B cell (primary cell): ENCODE measurements around the gene NOS1AP. TPM values are rescaled to one million over a fixed set of nuclear protein-coding genes. Genes with fewer than 3 reads are reported as not detected.

Experiments
- ATAC-seq: fragments of 200-7000 bp; cut with Tn5 transposase; one replicate; pipeline ENCODE4 v1.10.0; 2021; ENCODE audit warnings: low read depth, mild to moderate bottlenecking, moderate number of reproducible peaks, moderate library complexity
- CTCF ChIA-PET: fragments of 350-600 bp; sonication (Branson Sonifier 250); formaldehyde crosslinking; loops from one replicate; lab custom pipeline; 2021; ENCODE audit warnings: antibody characterized with exemption, inconsistent platforms; lab: Charles Lee
- POLR2A ChIA-PET: fragments of 350-600 bp; sonication (Branson Sonifier 250); formaldehyde crosslinking; loops from one replicate; lab custom pipeline; 2021; ENCODE audit warnings: antibody characterized with exemption; lab: Charles Lee
- DNase-seq: peaks from one replicate; pipeline ENCODE4 v3.0.0; 2013
- H2AFZ ChIP-seq: 2 replicates; pipeline ENCODE4 v1.6.1; 2012; ENCODE audit warnings: mild to moderate bottlenecking, low read depth, low read length; ENCODE audit not compliant: insufficient read depth, poor library complexity, severe bottlenecking
- H3K27ac ChIP-seq, 2 donors: 1 replicate in 1 of 2; 2 replicates in 1 of 2; pipeline ENCODE4 v1.5.1; 2012 to 2013; ENCODE audit warnings: low read length in 2 of 2, mild to moderate bottlenecking in 2 of 2, moderate library complexity in 1 of 2
- H3K27me3 ChIP-seq, 4 experiments: fragments of 200-600 bp in 1 of 4; sonication (generic) in 1 of 4; replicated peaks in 1 of 4; 1 replicate in 2 of 4; 2 replicates in 2 of 4; pipeline versions ENCODE4 v1.6.1 to v1.7.0; 2013 to 2016; ENCODE audit warnings: low read length in 3 of 4, mild to moderate bottlenecking in 2 of 4, mixed read lengths in 1 of 4, moderate library complexity in 1 of 4; ENCODE audit not compliant: insufficient read depth in 4 of 4, control insufficient read depth in 3 of 4; ENCODE audit errors: control extremely low read depth in 1 of 4
- H3K36me3 ChIP-seq, 2 experiments: replicated peaks in 1 of 2; 1 replicate in 1 of 2; 2 replicates in 1 of 2; pipeline versions ENCODE4 v1.6.1 to v1.7.1; 2013; ENCODE audit warnings: low read length in 1 of 2; ENCODE audit not compliant: insufficient read depth in 2 of 2, control insufficient read depth in 1 of 2; ENCODE audit errors: control extremely low read depth in 1 of 2, extremely low read depth in 1 of 2
- H3K4me1 ChIP-seq, 2 donors: fragments of 200-600 bp in 1 of 2; sonication (generic) in 1 of 2; 1 replicate in 1 of 2; 2 replicates in 1 of 2; pipeline versions ENCODE4 v1.5.1 to v1.6.1; 2013 to 2017; ENCODE audit warnings: low read length in 2 of 2; ENCODE audit not compliant: control insufficient read depth in 2 of 2, insufficient read depth in 2 of 2
- H3K4me2 ChIP-seq: replicated peaks from 2 replicates; pipeline ENCODE3; 2012; ENCODE audit warnings: mild to moderate bottlenecking, low read depth, low read length; ENCODE audit not compliant: poor library complexity, severe bottlenecking
- H3K4me3 ChIP-seq, 5 experiments: fragments of 200-600 bp in 1 of 5; sonication (generic) in 1 of 5; 1 replicate in 3 of 5; 2 replicates in 2 of 5; pipeline versions ENCODE4 v1.5.1 to v1.7.0; 2011 to 2016; ENCODE audit warnings: low read length in 4 of 5, mild to moderate bottlenecking in 4 of 5, low read depth in 2 of 5, control low read depth in 1 of 5, moderate library complexity in 1 of 5; ENCODE audit not compliant: insufficient read depth in 1 of 5; ENCODE audit errors: control extremely low read depth in 1 of 5, extremely low read depth in 1 of 5
- H3K79me2 ChIP-seq: fragments of 200-600 bp; sonication (generic); one replicate; pipeline ENCODE4 v1.6.0; 2016; ENCODE audit warnings: low read length; ENCODE audit not compliant: control insufficient read depth, insufficient read depth
- H3K9ac ChIP-seq: fragments of 200-600 bp; sonication (generic); 2 replicates; pipeline ENCODE4 v1.6.1; 2017; ENCODE audit warnings: mild to moderate bottlenecking, low read length, moderate library complexity
- H3K9me3 ChIP-seq, 3 donors: one replicate each; pipeline versions ENCODE4 v1.6.1 to v1.7.1; 2013; ENCODE audit warnings: low read length in 2 of 3; ENCODE audit not compliant: control insufficient read depth in 2 of 3, insufficient read depth in 1 of 3; ENCODE audit errors: control extremely low read depth in 1 of 3
- H4K20me1 ChIP-seq: 2 replicates; pipeline ENCODE4 v1.6.0; 2012; ENCODE audit warnings: mild to moderate bottlenecking, low read length; ENCODE audit not compliant: insufficient read depth, control insufficient read depth, poor library complexity, severe bottlenecking
- H3K27ac Mint-ChIP-seq: one replicate; pipeline ENCODE4 v1.8.0; 2021; ENCODE audit warnings: mixed read lengths
- H3K27me3 Mint-ChIP-seq: one replicate; pipeline ENCODE4 v1.8.0; 2021; ENCODE audit warnings: mixed read lengths
- H3K4me1 Mint-ChIP-seq: one replicate; pipeline ENCODE4 v1.8.0; 2021; ENCODE audit warnings: mixed read lengths
- H3K4me3 Mint-ChIP-seq: one replicate; pipeline ENCODE4 v1.8.0; 2021; ENCODE audit warnings: mixed read lengths
- H3K9me3 Mint-ChIP-seq: one replicate; pipeline ENCODE4 v1.8.0; 2022; ENCODE audit warnings: mixed read lengths; ENCODE audit not compliant: insufficient read depth
- EZH2 ChIP-seq: IDR thresholded peaks from 2 replicates; pipeline ENCODE4 v1.6.1; 2012; ENCODE audit warnings: borderline replicate concordance, low read depth, mild to moderate bottlenecking, moderate library complexity, low read length; ENCODE audit not compliant: insufficient read depth, poor library complexity, severe bottlenecking
- WGBS: methylation state at CpG from one replicate; pipeline ENCODE4 v1.1.5; 2013; ENCODE audit warnings: missing lambda C conversion rate; ENCODE audit not compliant: insufficient coverage; 5-methylcytosine and 5-hydroxymethylcytosine counted together
- intact Hi-C: fragments of 100-400 bp; cut with micrococcal nuclease; formaldehyde crosslinking; loops from one replicate; pipeline ENCODE4 v1.10.0; 2022
- polyA plus RNA-seq: library from polyadenylated mRNA; depleted of rRNA; stranded (reverse); fragments of >200 nt; gene quantifications from 2 replicates; pipeline ENCODE4 v1.2.3, GENCODE V29; 2012
- total RNA-seq, 2 donors: library from RNA; stranded (reverse); fragments of 120-200 nt in 1 of 2; gene quantifications; 1 replicate in 1 of 2; 2 replicates in 1 of 2; pipeline versions ENCODE4 v1.2.3 to v1.2.4, GENCODE V29; 2013 to 2022
- TF ChIP-seq, protein P1 (sequence below): fragments of 200-600 bp; IDR thresholded peaks from one replicate; pipeline ENCODE4 v1.8.0; 2022; ENCODE audit warnings: antibody characterized with exemption, mild to moderate bottlenecking

The NOS1AP gene
- total and polyA plus RNA-seq, 2 donors (not counting 1 experiment from before 2014, with no cell fraction given) = 0.32 TPM; not detected in 1

DNA sequence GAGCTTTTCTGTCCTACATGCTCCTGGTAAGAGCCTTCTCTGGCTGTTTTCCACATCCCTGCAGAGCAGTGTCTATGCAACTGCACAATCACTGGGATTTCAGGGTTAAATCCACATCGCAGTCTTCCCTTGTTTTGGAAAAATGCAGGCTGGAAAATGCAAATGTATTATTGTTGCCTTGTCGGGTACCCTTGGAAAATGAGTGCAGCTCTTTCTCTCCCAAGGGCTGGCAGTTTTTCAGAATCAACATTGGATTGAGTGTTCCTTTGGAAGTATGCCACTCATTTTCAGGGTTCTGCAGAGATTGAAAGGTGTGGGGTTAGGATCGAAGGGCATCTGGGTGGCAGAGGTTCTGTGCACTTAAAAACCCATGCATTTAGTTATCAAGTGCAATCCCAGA, 3.2 kb downstream of the NOS1AP start:
- peaks cover 0 to 48% (median 34%) of the 10 kb centered on the region in 4 experiments for H3K27me3 ChIP-seq
- H4K20me1 ChIP-seq = no peaks in the 10 kb centered on the region
- H3K4me3 ChIP-seq = no peak overlapping the region
- no peak overlapping the region for H2AFZ ChIP-seq
- CTCF ChIA-PET = no interaction called here
- POLR2A ChIA-PET = no interaction called here
- DNase-seq = no peak
- no peaks in the 10 kb centered on the region for H3K9me3 Mint-ChIP-seq
- peaks cover 13% of the 10 kb centered on the region in 2 donors for H3K4me1 ChIP-seq
- H3K79me2 ChIP-seq = no peaks in the 10 kb centered on the region
- H3K36me3 ChIP-seq = no peaks in the 10 kb centered on the region
- WGBS = 96% methylated on average over 2 of the region's 3 CpGs
- no peak for ATAC-seq
- no peak overlapping the region for H3K27ac ChIP-seq
- intact Hi-C loops = no loop called here
- H3K4me3 Mint-ChIP-seq = no peak overlapping the region
- no peaks in the 10 kb centered on the region for H3K9me3 ChIP-seq
- H3K4me1 Mint-ChIP-seq = peaks cover 11% of the 10 kb centered on the region
- no peak overlapping the region for H3K9ac ChIP-seq
- H3K27ac Mint-ChIP-seq = no peak overlapping the region
- TF ChIP-seq, protein P1, sequence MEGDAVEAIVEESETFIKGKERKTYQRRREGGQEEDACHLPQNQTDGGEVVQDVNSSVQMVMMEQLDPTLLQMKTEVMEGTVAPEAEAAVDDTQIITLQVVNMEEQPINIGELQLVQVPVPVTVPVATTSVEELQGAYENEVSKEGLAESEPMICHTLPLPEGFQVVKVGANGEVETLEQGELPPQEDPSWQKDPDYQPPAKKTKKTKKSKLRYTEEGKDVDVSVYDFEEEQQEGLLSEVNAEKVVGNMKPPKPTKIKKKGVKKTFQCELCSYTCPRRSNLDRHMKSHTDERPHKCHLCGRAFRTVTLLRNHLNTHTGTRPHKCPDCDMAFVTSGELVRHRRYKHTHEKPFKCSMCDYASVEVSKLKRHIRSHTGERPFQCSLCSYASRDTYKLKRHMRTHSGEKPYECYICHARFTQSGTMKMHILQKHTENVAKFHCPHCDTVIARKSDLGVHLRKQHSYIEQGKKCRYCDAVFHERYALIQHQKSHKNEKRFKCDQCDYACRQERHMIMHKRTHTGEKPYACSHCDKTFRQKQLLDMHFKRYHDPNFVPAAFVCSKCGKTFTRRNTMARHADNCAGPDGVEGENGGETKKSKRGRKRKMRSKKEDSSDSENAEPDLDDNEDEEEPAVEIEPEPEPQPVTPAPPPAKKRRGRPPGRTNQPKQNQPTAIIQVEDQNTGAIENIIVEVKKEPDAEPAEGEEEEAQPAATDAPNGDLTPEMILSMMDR = no peak
- no peak for TF ChIP-seq EZH2
- H3K27me3 Mint-ChIP-seq = peaks cover 64% of the 10 kb centered on the region
- H3K4me2 ChIP-seq = no peak overlapping the region

- Mint-ChIP-seq H3K9me3 (no peaks in the 10 kb centered on the region), H3K4me3 (no peak overlapping the region), H3K4me1 (peaks cover 9% of the 10 kb centered on the region), H3K27me3 (peaks cover 66% of the 10 kb centered on the region), H3K27ac (no peak overlapping the region)
- CTCF ChIA-PET = no interaction called here
- intact Hi-C loops = no loop called here
- H3K4me1 ChIP-seq = peaks cover 8 to 10% of the 10 kb centered on the region in 2 donors
- H3K9me3 ChIP-seq = no peaks in the 10 kb centered on the region
- H3K27me3 ChIP-seq = peaks cover 0 to 41% (median 24%) of the 10 kb centered on the region in 4 experiments
- no peak overlapping the region for H3K27ac ChIP-seq
- WGBS = 80% methylated on average over 3 of the region's 4 CpGs
- H3K4me3 ChIP-seq = no peak overlapping the region
- H3K79me2 ChIP-seq = no peaks in the 10 kb centered on the region
- H3K9ac ChIP-seq = no peak overlapping the region
- H3K36me3 ChIP-seq = no peaks in the 10 kb centered on the region
- H3K4me2 ChIP-seq = no peak overlapping the region
- no peaks in the 10 kb centered on the region for H4K20me1 ChIP-seq
- no peak overlapping the region for H2AFZ ChIP-seq
- TF ChIP-seq, protein P1 = no peak
- no peak for TF ChIP-seq EZH2
- POLR2A ChIA-PET = no interaction called here
- ATAC-seq (no peak), DNase-seq (no peak)
Measured at GRCh38 chr1:162074276-162075005, 5.0 kb downstream of the NOS1AP start.
